HCT116 (cell line): Measurements from ENCODE around the gene OSGIN1. TPM values are rescaled to one million over a fixed set of nuclear protein-coding genes. Genes with fewer than 3 reads are reported as not detected.

Experiments
- ATAC-seq: fragments of 200-7000 bp; cut with Tn5 transposase; 2 replicates; pipeline ENCODE4 v1.9.1; 2020; ENCODE audit warnings: mild to moderate bottlenecking, moderate library complexity
- BruUV-seq: library from RNA; stranded (reverse); fragments of 400-500 nt; replicated peaks from 2 replicates; lab custom pipeline; 2021; lab: Mats Ljungman, UMichigan
- CTCF ChIA-PET: fragments of 300-600 bp; sonication (Branson Sonifier 250); formaldehyde crosslinking; loops from one replicate; lab custom pipeline; 2021; ENCODE audit warnings: antibody characterized with exemption; lab: Charles Lee
- POLR2A ChIA-PET: fragments of 300-600, 350-600 bp; sonication (Branson Sonifier 250); formaldehyde crosslinking; loops from one replicate; lab custom pipeline; 2021; ENCODE audit warnings: antibody characterized with exemption; lab: Charles Lee
- RAD21 ChIA-PET, 2 experiments: fragments of 300-600 bp; sonication (Branson Sonifier 250); formaldehyde crosslinking; loops; one replicate each; lab custom pipeline; 2023; ENCODE audit warnings: low total read pairs in 2 of 2; ENCODE audit not compliant: uncharacterized antibody in 2 of 2, unreplicated experiment in 2 of 2, low non-redundant PET in 1 of 2; lab: Charles Lee
- DNase-seq: peaks from one replicate; pipeline ENCODE4 v3.0.0-alpha.2; 2010; ENCODE audit warnings: low read depth, low spot score
- H2AFZ ChIP-seq: fragments of 200-600 bp; shearing (Covaris generic), sonication (generic); 2 replicates; pipeline ENCODE4 v1.6.1; 2017; ENCODE audit warnings: low read depth, mixed run types, mixed read lengths, antibody characterized with exemption, low read length; ENCODE audit not compliant: poor library complexity, severe bottlenecking
- H3K27ac ChIP-seq: 2 replicates; pipeline ENCODE4 v1.5.1; 2012; ENCODE audit warnings: low read depth, low read length
- H3K27me3 ChIP-seq: fragments of 200-600 bp; sonication (generic); 2 replicates; pipeline ENCODE4 v1.6.1; 2016; ENCODE audit warnings: mixed run types, low read length, mixed read lengths; ENCODE audit not compliant: insufficient read depth
- H3K36me3 ChIP-seq, 2 experiments: fragments of 200-500 bp in 1 of 2; fragments of 200-600 bp in 1 of 2; sonication (Bioruptor generic) in 1 of 2; sonication (generic) in 1 of 2; 2 replicates each; pipeline versions ENCODE4 v1.5.1 to v1.6.1; 2014 to 2016; ENCODE audit warnings: low read length in 2 of 2, inconsistent platforms in 1 of 2, mixed read lengths in 1 of 2, mixed run types in 1 of 2; ENCODE audit not compliant: insufficient read depth in 2 of 2, control insufficient read depth in 1 of 2
- H3K4me1 ChIP-seq, 2 experiments: fragments of 200-600 bp in 1 of 2; sonication (generic) in 1 of 2; 2 replicates each; pipeline versions ENCODE4 v1.5.1 to v1.6.1; 2012 to 2017; ENCODE audit warnings: low read length in 2 of 2, inconsistent platforms in 1 of 2, mild to moderate bottlenecking in 1 of 2, mixed read lengths in 1 of 2, mixed run types in 1 of 2, moderate library complexity in 1 of 2; ENCODE audit not compliant: insufficient read depth in 2 of 2, control insufficient read depth in 1 of 2
- H3K4me2 ChIP-seq: fragments of 200-600 bp; sonication (generic); 2 replicates; pipeline ENCODE4 v1.6.1; 2017; ENCODE audit warnings: mixed run types, low read length, mixed read lengths
- H3K4me3 ChIP-seq, 2 experiments: fragments of 200-600 bp in 1 of 2; sonication (generic) in 1 of 2; replicated peaks in 1 of 2; 2 replicates each; pipeline ENCODE4 v1.5.1; 2011 to 2016; ENCODE audit warnings: low read length in 2 of 2, control low read depth in 1 of 2, low read depth in 1 of 2, mild to moderate bottlenecking in 1 of 2, mixed read lengths in 1 of 2, mixed run types in 1 of 2
- H3K79me2 ChIP-seq: fragments of 200-600 bp; sonication (generic); 2 replicates; pipeline ENCODE4 v1.6.1; 2017; ENCODE audit warnings: mild to moderate bottlenecking, mixed run types, low read length, moderate library complexity, mixed read lengths; ENCODE audit not compliant: insufficient read depth
- H3K9ac ChIP-seq: fragments of 200-600 bp; sonication (generic); 2 replicates; pipeline ENCODE4 v1.6.1; 2016; ENCODE audit warnings: low read length, mixed read lengths
- H3K9me2 ChIP-seq: fragments of 200-600 bp; sonication (generic), shearing (Covaris generic); 2 replicates; pipeline ENCODE4 v1.6.1; 2017; ENCODE audit warnings: mixed run types, mild to moderate bottlenecking, moderate library complexity; ENCODE audit not compliant: insufficient read depth
- H3K9me3 ChIP-seq, 2 experiments: fragments of 200-500 bp in 1 of 2; fragments of 200-600 bp in 1 of 2; sonication (Bioruptor generic) in 1 of 2; sonication (generic) in 1 of 2; 2 replicates each; pipeline ENCODE4 v1.6.1; 2014 to 2017; ENCODE audit warnings: low read length in 2 of 2, mixed read lengths in 2 of 2, inconsistent platforms in 1 of 2, low read depth in 1 of 2, mild to moderate bottlenecking in 1 of 2, mixed run types in 1 of 2, moderate library complexity in 1 of 2; ENCODE audit not compliant: control insufficient read depth in 1 of 2, insufficient read depth in 1 of 2
- H4K20me1 ChIP-seq: fragments of 200-600 bp; sonication (generic), shearing (Covaris generic); 2 replicates; pipeline ENCODE4 v1.6.1; 2017; ENCODE audit warnings: mixed run types, mild to moderate bottlenecking, moderate library complexity; ENCODE audit not compliant: insufficient read depth
- EGR1 ChIP-seq: IDR thresholded peaks from 2 replicates; pipeline ENCODE4 v1.6.1; 2012; ENCODE audit warnings: low read depth
- EZH2 ChIP-seq: fragments of 200-600 bp; sonication (generic); IDR thresholded peaks from 2 replicates; pipeline ENCODE4 v1.6.1; 2017; ENCODE audit warnings: antibody characterized with exemption, mixed run types
- EZH2phosphoT487 ChIP-seq: fragments of 200-600 bp; IDR thresholded peaks from 2 replicates; pipeline ENCODE4 v1.6.1; 2018; ENCODE audit warnings: antibody characterized with exemption, borderline replicate concordance
- POLR2A ChIP-seq: IDR thresholded peaks from 2 replicates; pipeline ENCODE4 v1.7.0; 2011; ENCODE audit warnings: borderline replicate concordance; ENCODE audit not compliant: insufficient read depth, insufficient read length; ENCODE audit errors: extremely low read depth
- POLR2AphosphoS5 ChIP-seq: IDR thresholded peaks from 2 replicates; pipeline ENCODE4 v1.6.1; 2011; ENCODE audit warnings: mild to moderate bottlenecking, low read depth, low read length, moderate library complexity
- SP1 ChIP-seq: IDR thresholded peaks from 2 replicates; pipeline ENCODE4 v1.6.1; 2012; ENCODE audit warnings: low read depth
- TCF7L2 ChIP-seq: IDR thresholded peaks from 2 replicates; pipeline ENCODE4 v1.7.0; 2011; ENCODE audit warnings: borderline replicate concordance, inconsistent platforms; ENCODE audit not compliant: insufficient read depth, insufficient read length; ENCODE audit errors: extremely low read depth
- YY1 ChIP-seq: IDR thresholded peaks from 2 replicates; pipeline ENCODE4 v1.6.1; 2011; ENCODE audit warnings: low read length, low read depth, moderate library complexity, mild to moderate bottlenecking; ENCODE audit not compliant: insufficient replicate concordance; ENCODE audit errors: extremely low read depth
- ZNF274 ChIP-seq: fragments of 200-500 bp; sonication (Bioruptor generic); IDR thresholded peaks from 2 replicates; pipeline ENCODE4 v1.6.1; 2014; ENCODE audit warnings: mild to moderate bottlenecking, low read depth, low read length, inconsistent platforms
- intact Hi-C: fragments of 100-400 bp; cut with micrococcal nuclease; formaldehyde crosslinking; loops from 2 replicates; pipeline ENCODE4 v1.10.0; 2022
- total RNA-seq: library from RNA; stranded (reverse); gene quantifications from one replicate; pipeline ENCODE4 v1.2.1, GENCODE V29; 2021; ENCODE audit not compliant: unreplicated experiment
- TF ChIP-seq, protein P1 (sequence below): IDR thresholded peaks from 2 replicates; pipeline ENCODE4 v1.6.1; 2011; ENCODE audit warnings: mild to moderate bottlenecking, low read length, moderate library complexity; ENCODE audit not compliant: insufficient replicate concordance; ENCODE audit errors: extremely low read depth
- TF ChIP-seq, protein P2 (sequence below): IDR thresholded peaks from 2 replicates; pipeline ENCODE4 v1.6.1; 2012
- TF ChIP-seq, protein P3 (sequence below): IDR thresholded peaks from 2 replicates; pipeline ENCODE4 v1.6.1; 2012

The OSGIN1 gene
- total RNA-seq, 1 experiment from 2014 or later, result 19.8 TPM

DNA sequence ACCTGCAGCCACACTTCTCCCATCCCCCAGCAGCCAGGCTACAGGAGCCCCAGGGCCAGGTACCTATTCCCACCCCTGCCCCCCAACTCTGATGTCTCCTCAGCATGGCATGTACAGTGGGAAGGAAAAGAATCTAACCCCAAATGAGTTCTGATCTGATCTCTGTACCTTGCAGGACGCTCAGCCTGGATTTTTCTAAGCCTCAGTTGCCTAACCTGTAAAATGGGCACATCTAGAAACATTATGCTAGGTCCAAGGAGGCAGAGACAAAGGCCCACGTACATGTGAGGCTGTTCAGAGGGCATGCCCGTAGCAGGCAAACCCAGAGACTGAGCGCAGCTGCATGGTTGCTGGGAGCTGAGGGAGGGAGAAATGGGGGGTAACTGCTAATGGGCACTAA, 54.5 kb downstream of the OSGIN1 start (continued):
- TF ChIP-seq, protein P1, sequence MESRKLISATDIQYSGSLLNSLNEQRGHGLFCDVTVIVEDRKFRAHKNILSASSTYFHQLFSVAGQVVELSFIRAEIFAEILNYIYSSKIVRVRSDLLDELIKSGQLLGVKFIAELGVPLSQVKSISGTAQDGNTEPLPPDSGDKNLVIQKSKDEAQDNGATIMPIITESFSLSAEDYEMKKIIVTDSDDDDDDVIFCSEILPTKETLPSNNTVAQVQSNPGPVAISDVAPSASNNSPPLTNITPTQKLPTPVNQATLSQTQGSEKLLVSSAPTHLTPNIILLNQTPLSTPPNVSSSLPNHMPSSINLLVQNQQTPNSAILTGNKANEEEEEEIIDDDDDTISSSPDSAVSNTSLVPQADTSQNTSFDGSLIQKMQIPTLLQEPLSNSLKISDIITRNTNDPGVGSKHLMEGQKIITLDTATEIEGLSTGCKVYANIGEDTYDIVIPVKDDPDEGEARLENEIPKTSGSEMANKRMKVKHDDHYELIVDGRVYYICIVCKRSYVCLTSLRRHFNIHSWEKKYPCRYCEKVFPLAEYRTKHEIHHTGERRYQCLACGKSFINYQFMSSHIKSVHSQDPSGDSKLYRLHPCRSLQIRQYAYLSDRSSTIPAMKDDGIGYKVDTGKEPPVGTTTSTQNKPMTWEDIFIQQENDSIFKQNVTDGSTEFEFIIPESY, result no peak
- TF ChIP-seq, protein P2, sequence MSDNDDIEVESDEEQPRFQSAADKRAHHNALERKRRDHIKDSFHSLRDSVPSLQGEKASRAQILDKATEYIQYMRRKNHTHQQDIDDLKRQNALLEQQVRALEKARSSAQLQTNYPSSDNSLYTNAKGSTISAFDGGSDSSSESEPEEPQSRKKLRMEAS, result no peak
- TF ChIP-seq ZNF274, result no peak
- no peak for TF ChIP-seq EZH2
- no peak for TF ChIP-seq POLR2A
- TF ChIP-seq POLR2AphosphoS5, result no peak
- no peak for TF ChIP-seq TCF7L2

DNA sequence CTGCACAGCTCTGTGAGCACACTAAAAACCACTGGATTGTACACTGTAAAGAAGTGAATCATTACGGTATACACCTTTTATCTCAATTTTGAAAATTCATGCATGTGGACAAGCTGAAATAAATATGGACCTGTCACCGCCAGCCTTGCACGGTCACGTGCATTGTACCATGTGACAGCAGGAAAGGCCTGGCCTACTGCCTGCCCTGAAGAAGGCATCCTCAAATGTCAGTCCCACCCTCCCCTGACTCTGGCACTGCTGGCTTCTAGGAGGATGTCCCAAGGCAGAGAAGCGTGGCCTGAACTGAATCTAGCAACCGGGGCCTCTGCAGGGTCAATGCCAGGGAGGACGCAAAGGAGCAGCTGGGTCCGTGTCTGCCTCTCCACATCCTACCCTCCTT, 54.9 kb downstream of the OSGIN1 start:
- CTCF ChIA-PET, result no interaction called here

More for the DNA sequence above, 54.9 kb downstream of the OSGIN1 start:
- no peak for ATAC-seq
- Histone ChIP-seq H2AFZ (no peak overlapping the region), H4K20me1 (no peaks in the 10 kb centered on the region), H3K9ac (no peak overlapping the region), H3K36me3 (no peaks in the 10 kb centered on the region), H3K4me3 (no peak overlapping the region), H3K79me2 (no peaks in the 10 kb centered on the region), H3K9me3 (no peaks in the 10 kb centered on the region), H3K4me2 (no peak overlapping the region), H3K9me2 (no peaks in the 10 kb centered on the region), H3K27me3 (0 out of 2 replicates have a peak, but pooled peaks cover 5% of the 10 kb centered on the region), H3K4me1 (peaks cover 0 to under 1% of the 10 kb centered on the region in 2 experiments; a peak in 1 of 4 replicates), H3K27ac (no peak overlapping the region)
- DNase-seq, result no peak
- POLR2A ChIA-PET, result no interaction called here
- TF ChIP-seq POLR2A (no peak), EZH2 (no peak), ZNF274 (no peak), EZH2phosphoT487 (no peak), YY1 (no peak), EGR1 (no peak), POLR2AphosphoS5 (no peak), SP1 (no peak)
- TF ChIP-seq, protein P1, result no peak
- TF ChIP-seq, protein P3, sequence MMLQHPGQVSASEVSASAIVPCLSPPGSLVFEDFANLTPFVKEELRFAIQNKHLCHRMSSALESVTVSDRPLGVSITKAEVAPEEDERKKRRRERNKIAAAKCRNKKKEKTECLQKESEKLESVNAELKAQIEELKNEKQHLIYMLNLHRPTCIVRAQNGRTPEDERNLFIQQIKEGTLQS, result no peak
- RAD21 ChIA-PET, result no interaction called here
- no TSS peak for BruUV-seq
- intact Hi-C loops, result no loop called here
